ENCODE data around the gene MRPS2.

DNA sequence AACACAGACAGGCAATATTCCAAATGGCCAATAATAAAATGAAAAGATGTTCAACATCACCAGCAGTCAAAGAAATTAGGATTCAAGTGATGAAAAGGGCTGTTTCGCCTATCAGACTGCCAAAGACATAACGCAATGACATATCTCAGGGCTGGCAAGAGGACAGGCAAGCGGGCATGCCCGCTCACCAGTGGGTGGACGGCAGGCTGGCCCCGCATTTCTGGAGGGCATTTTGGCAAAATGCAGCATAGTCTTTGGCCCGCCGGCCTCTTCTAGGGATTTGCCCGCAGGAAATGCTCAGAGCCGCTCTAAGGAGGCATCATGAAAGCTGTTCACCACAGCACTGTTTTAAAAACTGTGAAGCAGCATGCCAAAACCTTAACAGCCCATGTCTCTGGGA, 22.3 kb upstream of the MRPS2 start:
- TF ChIP-seq POLR2A (IDR thresholded peaks at IDR 0.05; ENCODE audit: low read depth, low read length) = no peak
- TF ChIP-seq POLR2AphosphoS5 (IDR thresholded peaks at IDR 0.05; ENCODE audit: low read depth, low read length) = no peak
